Measurements from ENCODE around the gene SND1.

DNA sequence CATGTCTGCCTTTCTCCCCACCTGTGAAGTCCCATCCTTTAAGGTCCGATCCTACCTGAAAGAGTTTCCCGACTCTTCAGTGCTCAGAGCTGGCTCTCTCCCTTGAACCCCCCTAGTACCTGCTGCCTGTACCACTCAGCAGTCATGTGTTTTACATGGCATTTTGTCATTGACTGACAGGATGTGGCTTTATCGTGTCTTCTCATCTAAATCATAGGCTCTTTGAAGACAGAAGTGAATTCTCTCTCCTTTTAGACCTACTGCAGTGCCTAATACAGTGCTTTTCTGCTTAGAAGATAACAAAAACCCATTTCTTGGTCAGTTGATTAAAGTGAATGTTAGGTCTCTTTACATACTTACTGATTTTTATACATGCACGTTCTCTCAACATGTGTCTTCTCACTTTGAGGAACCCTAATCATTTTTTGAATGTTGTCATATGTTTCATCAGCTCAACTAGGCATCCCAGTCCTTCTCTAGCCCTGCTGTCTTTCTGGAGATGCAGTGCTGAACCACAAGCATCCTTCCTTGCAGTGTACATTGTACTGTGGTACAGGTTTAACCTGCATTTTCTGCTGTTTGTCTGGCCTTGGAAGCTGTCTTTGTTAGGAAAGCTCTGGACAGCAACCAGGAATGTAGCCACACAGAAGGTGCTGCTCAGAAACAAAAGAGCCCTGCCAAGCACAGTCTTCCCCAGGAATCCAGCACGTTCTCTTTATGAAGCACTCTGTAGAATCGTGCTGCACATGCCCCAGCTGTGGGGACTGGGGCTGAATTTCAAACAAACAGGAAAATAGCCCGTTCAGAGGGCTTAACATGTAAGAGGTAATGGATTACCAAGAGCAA, 407.4 kb downstream of the SND1 start:
- TF ChIP-seq, protein P1, sequence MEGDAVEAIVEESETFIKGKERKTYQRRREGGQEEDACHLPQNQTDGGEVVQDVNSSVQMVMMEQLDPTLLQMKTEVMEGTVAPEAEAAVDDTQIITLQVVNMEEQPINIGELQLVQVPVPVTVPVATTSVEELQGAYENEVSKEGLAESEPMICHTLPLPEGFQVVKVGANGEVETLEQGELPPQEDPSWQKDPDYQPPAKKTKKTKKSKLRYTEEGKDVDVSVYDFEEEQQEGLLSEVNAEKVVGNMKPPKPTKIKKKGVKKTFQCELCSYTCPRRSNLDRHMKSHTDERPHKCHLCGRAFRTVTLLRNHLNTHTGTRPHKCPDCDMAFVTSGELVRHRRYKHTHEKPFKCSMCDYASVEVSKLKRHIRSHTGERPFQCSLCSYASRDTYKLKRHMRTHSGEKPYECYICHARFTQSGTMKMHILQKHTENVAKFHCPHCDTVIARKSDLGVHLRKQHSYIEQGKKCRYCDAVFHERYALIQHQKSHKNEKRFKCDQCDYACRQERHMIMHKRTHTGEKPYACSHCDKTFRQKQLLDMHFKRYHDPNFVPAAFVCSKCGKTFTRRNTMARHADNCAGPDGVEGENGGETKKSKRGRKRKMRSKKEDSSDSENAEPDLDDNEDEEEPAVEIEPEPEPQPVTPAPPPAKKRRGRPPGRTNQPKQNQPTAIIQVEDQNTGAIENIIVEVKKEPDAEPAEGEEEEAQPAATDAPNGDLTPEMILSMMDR (IDR thresholded peaks at IDR 0.05; ENCODE audit: insufficient read depth, low read length, poor library complexity, severe bottlenecking) = no peak
- TF ChIP-seq EZH2phosphoT487 (conservative IDR thresholded peaks at IDR 0.05; ENCODE audit: low read length) = no peak

Data from SU-DHL-6 (cell line).